Fibroblast of skin of right biceps (primary cell): ENCODE data around the gene SOCS2.
"Not testable (repeated sequence)": the region's sequence is repeated elsewhere in the genome, so short reads cannot be mapped to it uniquely, and the experiment has no call there.

Experiments used
- DNase-seq: peaks from one replicate; pipeline ENCODE4 v3.0.0-alpha.2; 2013

Gene SOCS2, protein sequence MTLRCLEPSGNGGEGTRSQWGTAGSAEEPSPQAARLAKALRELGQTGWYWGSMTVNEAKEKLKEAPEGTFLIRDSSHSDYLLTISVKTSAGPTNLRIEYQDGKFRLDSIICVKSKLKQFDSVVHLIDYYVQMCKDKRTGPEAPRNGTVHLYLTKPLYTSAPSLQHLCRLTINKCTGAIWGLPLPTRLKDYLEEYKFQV

DNA sequence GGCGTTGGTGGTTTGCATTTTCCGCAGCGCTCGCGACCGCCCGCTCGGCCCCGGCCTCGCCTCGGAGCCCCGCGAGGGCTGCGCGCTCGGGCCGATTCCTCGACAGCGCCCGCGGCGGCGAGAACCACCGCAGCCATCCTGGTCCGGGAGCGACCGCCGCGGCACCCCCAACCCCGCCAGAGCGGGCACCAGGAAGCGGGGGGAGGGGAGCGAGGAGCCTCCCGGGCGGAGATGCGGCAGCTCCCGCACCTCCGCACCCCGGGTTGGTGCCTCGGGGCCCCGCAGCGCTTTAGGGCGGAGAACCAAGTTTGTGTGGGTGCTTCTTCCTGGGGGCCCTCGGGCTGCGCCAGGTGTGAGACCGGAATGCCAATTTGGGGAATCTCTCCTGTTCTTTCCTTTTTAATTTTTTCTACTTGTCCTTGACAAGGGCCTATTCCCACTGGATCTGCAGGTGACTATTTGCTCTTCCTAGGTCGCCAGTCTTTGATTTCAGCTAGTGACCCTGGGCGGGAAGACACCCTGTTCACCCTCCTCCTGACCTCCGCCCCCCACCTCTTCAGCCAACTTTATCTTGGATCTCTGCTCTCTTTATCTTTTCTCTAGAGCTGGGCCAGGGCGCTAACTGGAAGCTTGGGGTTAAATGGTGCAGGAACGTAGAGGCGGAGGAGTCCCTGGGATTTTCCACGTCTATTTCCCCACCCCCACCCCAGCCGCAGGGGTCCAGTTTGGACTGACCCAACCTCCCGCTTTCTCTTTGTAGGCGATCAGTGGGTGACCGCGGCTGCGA, at the start of gene SOCS2:
Gene SOCS2, plus strand, starts transcription at position 751 of the 787 bp plus-strand sequence. CDS start 223 bp downstream, outside the sequence.
- DNase-seq: peak; percentile 45

DNA sequence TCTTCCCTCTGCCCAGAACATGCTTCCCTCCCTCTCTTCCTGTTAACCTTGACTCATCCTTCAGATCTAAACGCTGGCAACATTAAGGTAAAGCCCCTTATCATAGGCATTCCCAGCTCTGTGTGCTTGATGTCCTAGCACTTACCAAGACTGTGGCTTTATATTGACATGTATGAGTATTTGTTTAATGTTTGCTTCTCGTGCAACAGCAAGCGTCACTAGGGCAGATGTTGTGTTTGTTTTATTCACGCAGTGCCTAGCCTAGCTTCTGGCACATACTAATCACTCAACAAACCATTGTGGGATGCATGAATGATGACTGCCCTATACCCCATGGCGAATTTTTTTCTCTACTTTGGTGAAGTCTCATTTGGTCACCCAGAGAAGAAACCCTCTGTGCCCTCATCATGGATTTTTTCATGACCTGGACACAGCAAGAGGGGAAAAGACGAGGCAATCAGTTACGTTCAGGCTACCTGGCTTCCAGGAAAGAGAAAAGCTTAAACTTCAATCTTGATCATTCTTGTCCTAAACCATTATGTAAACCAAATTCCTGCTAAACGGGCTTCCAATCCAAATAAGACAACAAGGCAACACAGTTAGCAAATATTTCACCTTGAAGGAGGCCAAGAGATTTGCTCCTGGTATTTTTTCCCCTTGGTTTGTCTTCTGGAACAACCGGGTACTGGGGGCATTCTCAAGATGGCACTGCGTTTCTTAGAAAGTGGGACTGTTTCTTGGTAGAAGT, 47.9 kb upstream of the SOCS2 start:
- no peak for DNase-seq

- peak; percentile 92 for DNase-seq
Measured at GRCh38 chr12:93526786-93527428, 45.6 kb upstream of the SOCS2 start.

- no peak for DNase-seq
Measured at GRCh38 chr12:93530358-93530757, 42.1 kb upstream of the SOCS2 start.

- DNase-seq: no peak
Measured at GRCh38 chr12:93533310-93533709, 39.2 kb upstream of the SOCS2 start.

DNA sequence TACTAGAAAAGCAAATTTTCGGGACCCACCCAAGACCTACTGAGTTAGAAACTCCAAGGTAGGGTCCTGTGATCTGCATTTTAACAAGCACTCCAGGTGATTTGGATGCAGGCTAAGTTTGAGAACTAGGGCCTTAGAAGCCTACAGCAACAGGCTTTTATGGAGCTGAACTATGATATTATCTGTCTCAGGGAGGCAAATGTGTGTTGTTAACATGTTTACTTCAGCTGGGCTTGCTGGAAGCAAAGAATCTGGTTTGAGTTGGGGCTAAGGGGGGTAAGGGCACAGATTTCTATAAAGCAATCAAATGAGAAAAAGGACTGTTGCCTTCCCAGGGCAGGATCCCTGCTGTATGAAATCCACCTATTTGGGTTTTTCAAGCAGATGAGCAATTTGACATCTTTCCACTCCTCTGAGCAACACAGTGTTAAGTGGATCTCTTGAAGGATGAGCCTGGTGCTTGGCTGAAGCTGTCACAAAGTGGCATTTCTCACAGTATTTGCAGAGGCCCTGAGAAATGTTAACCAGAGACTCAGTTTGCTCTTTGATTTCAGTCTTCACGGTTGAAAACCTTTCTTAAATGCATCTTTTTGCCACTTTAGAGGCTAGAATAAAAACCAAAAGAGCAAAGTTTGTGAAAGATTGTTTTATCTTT, 36.2 kb upstream of the SOCS2 start:
- no peak for DNase-seq

DNA sequence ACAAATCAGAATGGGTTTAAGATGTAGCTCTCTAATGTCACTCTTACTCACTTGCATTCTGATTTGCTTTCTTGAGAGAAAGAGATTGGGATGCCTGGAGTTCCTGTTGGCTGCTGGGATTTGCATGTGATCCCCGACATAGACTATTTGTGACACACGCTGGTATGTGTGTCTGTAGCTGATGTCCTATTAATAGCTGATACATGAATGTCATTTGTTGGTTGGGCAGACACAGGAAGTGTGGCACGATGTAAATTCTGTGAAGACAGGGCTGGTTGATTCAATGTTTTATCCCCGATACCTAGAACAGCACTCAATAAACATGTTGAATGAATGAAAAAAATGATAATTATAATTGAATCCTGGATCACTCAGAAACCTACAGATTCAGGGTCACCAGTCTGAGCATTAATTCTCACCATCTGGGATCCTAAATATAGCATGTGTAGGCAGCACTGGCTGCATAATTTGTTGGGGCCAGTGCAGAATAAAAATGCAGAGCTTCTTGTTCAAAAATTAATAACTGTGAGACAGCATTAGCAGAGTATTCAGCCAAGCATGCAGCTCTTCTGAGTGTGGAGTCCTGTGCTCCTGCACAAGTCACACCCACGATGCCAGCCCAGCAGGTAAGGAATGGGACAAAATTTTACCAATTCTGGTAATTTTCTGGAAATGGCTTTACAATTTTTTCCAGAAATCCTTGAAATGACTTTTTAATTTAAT, 35.5 kb upstream of the SOCS2 start:
- peak; percentile 58 for DNase-seq

DNA sequence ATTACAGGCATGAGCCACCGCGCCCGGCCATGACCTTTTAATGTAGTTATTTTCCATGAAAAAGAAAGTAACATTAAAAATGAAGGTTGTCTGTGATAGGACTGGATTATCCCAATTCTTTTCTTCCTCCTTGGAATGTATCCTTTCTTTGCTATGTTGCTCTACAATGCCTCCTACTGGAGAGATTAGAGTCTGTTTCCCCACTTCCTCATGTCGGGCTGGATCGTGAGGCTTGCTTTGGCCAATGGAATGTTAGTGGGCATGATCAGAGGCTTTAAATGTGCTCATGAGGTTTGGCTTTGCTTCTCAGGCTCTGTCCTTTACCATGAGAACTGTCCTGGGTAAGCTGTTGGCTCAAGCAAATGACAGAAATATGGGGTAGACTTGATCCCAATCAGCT, 34.7 kb upstream of the SOCS2 start:
- DNase-seq: no peak

- no peak for DNase-seq
Measured at GRCh38 chr12:93539821-93540220, 32.7 kb upstream of the SOCS2 start.

- DNase-seq: no peak
Measured at GRCh38 chr12:93540466-93540865, 32.0 kb upstream of the SOCS2 start.

- no peak for DNase-seq
Measured at GRCh38 chr12:93541578-93542225, 30.8 kb upstream of the SOCS2 start.

- no peak for DNase-seq
Measured at GRCh38 chr12:93547778-93548177, 24.7 kb upstream of the SOCS2 start.

DNA sequence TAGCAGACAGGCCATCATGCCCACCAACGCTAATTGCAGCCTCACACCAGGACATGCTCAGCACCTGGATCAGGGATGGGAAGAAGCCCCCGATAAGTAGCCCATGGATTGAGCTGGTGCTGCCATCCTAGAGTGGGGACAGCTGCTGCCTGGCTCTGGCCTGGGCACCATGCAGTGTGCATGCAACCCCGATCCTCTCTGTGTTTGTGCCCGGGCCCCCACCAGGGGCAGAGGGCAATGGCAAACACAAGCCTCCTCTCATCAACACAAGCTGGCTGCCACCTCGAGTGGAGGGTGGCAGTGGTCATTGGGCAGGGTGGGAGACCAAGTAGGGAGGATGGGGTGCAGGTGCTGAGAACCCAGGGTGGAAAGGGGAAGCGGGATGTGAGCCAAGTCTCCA, 23.3 kb upstream of the SOCS2 start:
- DNase-seq: no peak

GRCh38 chr12:93550748-93551611, 21.5 kb upstream of the SOCS2 start:
- DNase-seq: peak; percentile 5

DNA sequence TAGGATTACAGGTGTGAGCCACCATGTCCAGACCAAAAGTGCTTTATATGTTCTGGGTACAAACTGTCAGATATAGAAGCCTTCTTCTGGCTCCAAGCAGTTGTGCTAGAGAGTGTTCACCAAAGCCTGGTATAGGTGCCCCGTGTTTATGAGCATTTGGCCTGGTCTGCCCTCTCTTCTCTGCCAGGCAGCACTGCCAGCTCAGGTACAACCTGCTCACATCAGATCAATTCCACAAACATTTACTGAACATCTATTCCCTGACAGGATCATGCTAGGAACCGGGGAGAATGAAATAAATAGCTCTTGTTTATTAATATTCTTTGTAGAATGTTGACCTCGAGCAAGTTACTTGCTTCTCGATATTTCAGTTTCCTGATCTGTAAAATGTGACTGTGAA, 20.0 kb upstream of the SOCS2 start:
- DNase-seq: no peak

- DNase-seq: not testable (repeated sequence)
Measured at GRCh38 chr12:93557879-93558278, 14.6 kb upstream of the SOCS2 start.

DNA sequence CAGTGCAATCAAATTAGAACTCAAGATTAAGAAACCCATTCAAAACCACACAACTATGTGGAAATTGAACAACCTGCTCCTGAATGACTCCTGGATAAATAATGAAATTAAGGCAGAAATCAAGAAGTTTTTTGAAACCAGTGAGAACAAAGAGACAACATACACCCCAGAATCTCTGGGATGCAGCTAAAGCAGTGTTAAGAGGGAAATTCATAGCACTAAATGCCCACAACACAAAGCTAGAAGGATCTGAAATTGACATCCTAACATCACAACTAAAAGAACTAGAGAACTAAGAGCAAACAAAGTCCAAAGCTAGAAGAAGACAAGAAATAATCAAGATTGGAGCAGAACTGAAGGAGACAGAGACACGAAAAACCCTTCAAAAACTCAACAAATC, 13.8 kb upstream of the SOCS2 start:
- DNase-seq: not testable (repeated sequence)

DNA sequence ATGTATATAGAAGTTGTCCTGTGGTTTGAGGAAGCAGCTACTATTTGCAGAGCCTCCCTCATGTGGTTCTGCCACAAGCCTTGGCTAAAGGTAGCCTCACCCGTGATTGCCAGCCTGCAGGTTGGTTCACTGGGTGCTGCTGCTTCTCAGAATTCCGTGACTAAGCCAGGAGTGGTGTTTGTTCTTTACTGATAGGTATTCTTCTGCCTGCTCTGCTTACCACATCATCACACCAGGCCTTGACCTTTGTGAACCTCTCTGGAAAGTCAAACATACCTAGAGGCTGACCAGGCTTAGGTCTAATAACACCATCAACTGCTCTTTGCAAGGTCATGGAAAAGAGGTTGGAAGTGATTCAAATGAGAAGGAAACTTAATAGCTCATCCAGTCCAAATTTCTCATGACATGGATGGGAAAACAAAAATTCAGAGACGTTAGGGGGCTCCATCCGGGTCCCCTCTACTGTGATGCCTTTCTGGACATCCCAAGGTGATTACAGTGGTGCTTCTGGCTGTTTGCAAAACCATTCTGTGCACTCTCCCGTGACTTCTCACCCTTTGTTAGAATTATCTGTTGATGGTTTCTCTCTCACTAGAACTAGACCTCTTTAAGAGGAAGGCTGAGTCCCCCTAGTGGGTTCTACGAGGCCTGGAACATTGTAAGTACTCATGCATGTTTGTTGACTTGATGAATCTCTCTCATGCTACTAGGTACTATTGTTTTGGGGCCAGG, 8.5 kb upstream of the SOCS2 start:
- peak; percentile 24 for DNase-seq

DNA sequence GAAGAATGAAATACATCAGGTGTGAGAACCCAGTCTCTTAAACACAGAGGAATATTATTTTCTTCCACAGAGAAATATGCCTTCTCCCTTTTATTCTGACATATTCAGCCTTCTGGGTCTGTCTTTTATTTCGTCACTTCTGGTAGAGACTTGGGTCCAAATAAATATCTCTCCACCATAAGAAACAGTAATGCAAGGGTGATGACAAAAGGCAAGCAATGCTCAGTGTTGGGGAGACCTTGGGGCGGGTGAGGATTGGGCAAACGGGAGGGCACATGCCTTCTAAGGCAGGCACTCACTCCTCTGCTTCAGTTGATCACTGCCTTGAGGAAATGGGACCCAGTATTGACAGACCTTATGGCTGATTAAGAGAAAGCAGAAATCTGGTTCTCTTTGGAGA, 6.7 kb upstream of the SOCS2 start:
- no peak for DNase-seq

DNA sequence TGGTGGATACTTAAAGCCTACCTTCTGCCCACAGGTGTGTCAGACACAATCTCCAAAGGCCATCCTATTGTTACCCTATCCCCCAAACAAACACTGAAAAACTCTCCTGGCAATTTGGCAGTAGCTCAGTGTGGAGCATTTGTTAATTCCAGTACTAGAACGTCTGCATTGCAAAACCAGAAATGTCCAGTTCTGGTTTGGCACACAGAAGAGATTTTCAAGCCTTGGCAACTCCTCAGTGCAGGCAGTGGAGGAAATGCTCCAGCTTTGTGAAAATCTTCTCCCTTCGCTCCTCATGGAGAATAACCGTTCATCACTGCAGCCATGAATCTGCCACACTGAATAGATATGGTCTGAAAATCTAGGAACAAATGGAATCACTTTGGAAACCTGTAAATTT, 5.3 kb upstream of the SOCS2 start:
- no peak for DNase-seq
